ENCODE measurements around the gene AGFG2. TPM values are rescaled to one million over a fixed set of nuclear protein-coding genes. Genes with fewer than 3 reads are reported as not detected.
A peak's percentile ranks its signal among the peaks of the same experiment; 100 is the strongest.

The AGFG2 gene
- polyA plus RNA-seq, 1 donor from 2014 or later: 7.3 TPM

DNA sequence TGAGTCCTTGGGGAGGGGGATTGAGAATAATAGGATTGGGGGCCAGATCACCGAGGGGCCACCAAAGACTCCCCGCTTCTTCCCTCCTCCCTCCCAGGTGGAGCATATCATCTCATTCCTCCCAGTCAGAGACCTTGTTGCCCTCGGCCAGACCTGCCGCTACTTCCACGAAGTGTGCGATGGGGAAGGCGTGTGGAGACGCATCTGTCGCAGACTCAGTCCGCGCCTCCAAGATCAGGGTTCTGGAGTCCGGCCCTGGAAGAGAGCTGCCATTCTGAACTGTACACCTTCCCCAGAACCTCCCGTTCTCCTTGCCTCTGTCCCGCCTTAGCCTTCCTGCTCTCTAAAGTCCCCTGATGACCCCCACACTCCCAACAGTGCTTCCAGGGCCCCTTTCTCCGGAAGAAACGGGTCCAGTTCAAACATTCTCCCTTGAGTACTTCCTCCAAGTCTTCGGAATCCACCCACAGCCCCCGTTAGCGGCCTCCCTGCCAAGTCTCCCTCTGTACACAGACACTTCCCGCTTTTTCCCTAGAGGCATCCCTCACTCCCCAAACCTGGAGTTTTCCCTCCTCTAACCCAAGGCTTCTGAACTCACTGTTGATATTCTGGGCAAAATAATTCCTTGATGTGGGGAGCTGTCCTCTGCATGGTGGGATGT is 51.2 kb downstream of the AGFG2 start:
- Mint-ChIP-seq H3K9me3 (no peaks in the 10 kb centered on the region), H3K36me3 (no peaks in the 10 kb centered on the region), H3K27me3 (peaks cover 7% of the 10 kb centered on the region), H3K4me1 (peaks cover 6 to 10% (median 6%) of the 10 kb centered on the region in 3 donors), H3K27ac (peak overlapping the region in 1 of 3 donors; percentile 35), H3K4me3 (no peak overlapping the region)

DNA sequence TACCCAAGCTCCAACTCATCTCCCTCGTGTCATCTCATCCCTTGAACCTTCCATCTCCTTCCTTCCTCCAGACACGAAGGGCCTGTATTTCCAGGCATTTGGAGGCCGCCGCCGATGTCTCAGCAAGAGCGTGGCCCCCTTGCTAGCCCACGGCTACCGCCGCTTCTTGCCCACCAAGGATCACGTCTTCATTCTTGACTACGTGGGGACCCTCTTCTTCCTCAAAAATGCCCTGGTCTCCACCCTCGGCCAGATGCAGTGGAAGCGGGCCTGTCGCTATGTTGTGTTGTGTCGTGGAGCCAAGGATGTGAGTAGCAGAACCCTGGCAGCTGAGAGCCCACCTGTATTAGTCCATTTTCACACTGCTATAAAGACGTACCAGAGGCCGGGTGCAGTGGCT is 52.6 kb downstream of the AGFG2 start:
- Mint-ChIP-seq H3K27me3 (peaks cover 7% of the 10 kb centered on the region), H3K27ac (no peak overlapping the region), H3K36me3 (no peaks in the 10 kb centered on the region), H3K4me1 (peaks cover 2 to 7% (median 3%) of the 10 kb centered on the region in 3 donors), H3K4me3 (peak overlapping the region in 1 of 4 donors; percentile 35), H3K9me3 (no peaks in the 10 kb centered on the region)

DNA sequence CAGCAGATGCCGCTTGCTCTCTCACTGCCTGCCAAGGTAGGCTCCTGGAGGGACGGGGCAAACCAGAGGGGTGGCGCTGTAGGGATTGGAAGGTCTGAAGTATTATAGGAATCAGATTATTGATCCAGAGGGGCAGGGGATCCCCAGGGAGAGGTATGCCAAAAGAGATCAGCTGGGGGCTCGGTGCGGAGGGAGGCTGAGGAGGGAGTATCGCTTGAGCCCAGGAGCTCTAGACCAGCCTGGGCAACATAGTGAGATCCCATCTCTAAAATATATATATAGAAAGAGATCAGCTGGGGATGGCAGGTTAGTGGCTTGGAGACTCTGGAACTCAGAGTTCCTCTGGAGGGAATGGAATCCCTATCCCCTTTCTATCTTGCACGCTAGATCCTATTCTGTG is 56.2 kb downstream of the AGFG2 start:
- no peaks in the 10 kb centered on the region for H3K9me3 Mint-ChIP-seq
- peaks cover 4% of the 10 kb centered on the region for H3K36me3 Mint-ChIP-seq
- H3K27ac Mint-ChIP-seq: no peak overlapping the region
- peaks cover 7% of the 10 kb centered on the region for H3K27me3 Mint-ChIP-seq
- no peaks in the 10 kb centered on the region for H3K4me1 Mint-ChIP-seq
- no peak overlapping the region for H3K4me3 Mint-ChIP-seq

DNA sequence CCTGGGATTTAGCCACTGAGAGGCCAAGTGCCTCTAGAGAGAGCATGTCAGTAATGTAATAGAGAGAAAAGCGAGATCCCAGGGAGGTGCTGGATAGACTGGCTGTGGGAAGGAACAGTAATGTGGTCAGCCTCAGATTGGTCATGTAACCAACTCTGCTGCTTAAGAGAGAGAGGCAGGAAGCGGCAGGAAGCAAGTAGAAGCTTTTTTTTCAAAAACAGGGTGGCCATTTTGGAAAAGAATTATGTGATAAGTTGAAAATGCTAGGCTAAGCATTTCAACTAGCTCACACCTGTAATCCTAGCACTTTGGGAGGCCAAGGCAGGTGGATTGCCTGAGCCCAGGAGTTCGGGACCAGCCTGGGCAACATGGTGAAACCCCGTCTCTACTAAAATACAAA is 59.4 kb downstream of the AGFG2 start:
- H3K9me3 Mint-ChIP-seq: no peaks in the 10 kb centered on the region
- peaks cover 0 to 1% (median 0%) of the 10 kb centered on the region in 3 donors for H3K4me1 Mint-ChIP-seq
- H3K4me3 Mint-ChIP-seq: no peak overlapping the region
- no peak overlapping the region for H3K27ac Mint-ChIP-seq
- no peaks in the 10 kb centered on the region for H3K27me3 Mint-ChIP-seq
- peaks cover 4% of the 10 kb centered on the region for H3K36me3 Mint-ChIP-seq

DNA sequence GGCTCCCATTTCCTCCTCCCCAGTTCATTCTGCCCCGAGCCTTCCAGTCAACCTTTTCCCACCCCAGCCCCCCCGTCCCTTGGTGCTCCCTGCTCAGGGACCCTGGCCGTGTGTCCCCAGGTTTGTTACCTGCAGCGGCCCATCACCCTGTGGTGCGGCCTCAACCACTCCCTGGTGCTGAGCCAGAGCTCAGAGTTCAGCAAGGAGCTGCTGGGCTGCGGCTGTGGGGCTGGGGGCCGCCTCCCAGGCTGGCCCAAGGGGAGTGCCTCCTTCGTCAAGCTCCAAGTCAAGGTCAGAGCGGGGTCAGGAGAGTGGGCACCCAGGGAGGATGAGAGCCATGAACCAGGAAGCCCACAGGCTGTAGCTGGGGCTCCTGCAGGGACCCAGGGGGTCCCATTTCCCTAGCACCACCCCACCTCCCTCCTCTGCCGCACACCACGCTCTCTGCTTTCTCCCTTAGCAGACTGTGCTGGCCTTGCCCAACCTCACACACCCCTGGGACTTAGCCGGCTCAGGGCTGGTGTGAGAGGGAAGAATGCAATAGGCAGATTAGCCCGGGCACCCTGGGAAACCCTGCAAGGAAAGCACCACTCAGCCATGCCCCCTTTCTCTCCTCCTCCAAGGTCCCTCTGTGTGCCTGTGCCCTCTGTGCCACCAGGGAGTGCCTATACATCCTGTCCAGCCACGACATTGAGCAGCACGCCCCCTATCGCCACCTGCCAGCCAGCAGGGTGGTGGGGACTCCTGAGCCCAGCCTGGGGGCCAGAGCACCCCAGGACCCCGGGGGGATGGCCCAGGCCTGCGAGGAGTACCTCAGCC is 61.1 kb downstream of the AGFG2 start:
- no peaks in the 10 kb centered on the region for H3K27me3 Mint-ChIP-seq
- peaks cover 4% of the 10 kb centered on the region for H3K36me3 Mint-ChIP-seq
- peaks cover 0 to 4% (median 3%) of the 10 kb centered on the region in 3 donors for H3K4me1 Mint-ChIP-seq
- no peaks in the 10 kb centered on the region for H3K9me3 Mint-ChIP-seq
- H3K4me3 Mint-ChIP-seq: no peak overlapping the region
- no peak overlapping the region for H3K27ac Mint-ChIP-seq

DNA sequence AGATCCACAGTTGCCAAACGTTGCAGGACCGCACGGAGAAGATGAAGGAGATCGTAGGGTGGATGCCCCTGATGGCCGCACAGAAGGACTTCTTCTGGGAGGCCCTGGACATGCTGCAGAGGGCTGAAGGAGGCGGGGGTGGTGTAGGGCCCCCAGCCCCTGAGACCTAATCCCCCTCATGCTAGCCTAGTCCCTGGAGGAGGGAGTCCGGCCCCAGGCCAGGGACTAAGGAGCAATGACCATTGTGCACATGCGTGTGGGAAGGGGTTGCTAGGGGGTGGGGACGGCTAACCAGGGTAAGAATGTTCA is 61.7 kb downstream of the AGFG2 start:
- H3K36me3 Mint-ChIP-seq: peaks cover 4% of the 10 kb centered on the region
- H3K4me3 Mint-ChIP-seq: no peak overlapping the region
- H3K4me1 Mint-ChIP-seq: peaks cover 0 to 6% (median 6%) of the 10 kb centered on the region in 3 donors
- no peaks in the 10 kb centered on the region for H3K27me3 Mint-ChIP-seq
- H3K9me3 Mint-ChIP-seq: no peaks in the 10 kb centered on the region
- no peak overlapping the region for H3K27ac Mint-ChIP-seq

DNA sequence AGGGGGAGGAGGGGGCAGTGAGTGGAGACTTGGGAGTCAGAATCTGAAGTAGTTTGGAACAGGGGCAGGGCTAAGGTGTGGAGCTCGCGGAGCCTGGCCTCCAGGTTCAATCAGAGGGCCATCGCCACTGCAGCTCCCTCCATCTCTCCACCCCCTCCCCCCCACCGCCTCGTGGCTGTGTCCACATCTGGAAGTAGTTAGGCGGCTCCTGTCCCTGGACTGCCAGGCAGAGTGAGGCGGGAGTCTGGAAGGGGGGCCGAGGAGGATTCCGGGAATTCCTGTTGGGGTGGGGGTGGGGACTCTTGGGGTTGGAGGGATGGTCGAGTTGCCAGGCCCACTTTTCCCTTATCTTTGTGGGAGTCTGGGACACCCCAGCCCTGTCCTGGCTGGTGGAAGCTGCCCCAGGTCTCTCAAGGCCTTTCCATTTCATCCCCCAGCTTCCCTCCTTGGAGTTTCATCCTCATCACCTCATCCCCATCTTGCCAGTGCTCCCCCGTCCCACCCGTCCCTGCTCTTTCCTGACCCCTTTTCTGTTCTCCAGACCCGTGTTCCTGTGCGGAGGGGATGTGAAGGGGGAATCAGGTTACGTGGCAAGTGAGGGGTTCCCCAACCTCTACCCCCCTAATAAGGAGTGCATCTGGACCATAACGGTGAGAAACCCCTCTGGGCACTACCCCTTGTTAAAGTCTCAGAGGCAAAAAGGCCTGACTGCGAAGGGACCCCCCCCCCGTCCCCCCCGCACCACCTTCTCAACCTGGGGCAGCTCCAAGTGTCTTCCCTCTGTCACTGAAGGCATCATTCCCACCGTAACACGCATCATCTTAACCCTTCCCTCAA is 64.1 kb downstream of the AGFG2 start:
- peak overlapping the region in 1 of 3 donors; percentile 7 for H3K27ac Mint-ChIP-seq
- H3K27me3 Mint-ChIP-seq: no peaks in the 10 kb centered on the region
- peak overlapping the region in 3 of 4 donors; percentile 57 to 93 (median 82) for H3K4me3 Mint-ChIP-seq
- peaks cover 3% of the 10 kb centered on the region for H3K36me3 Mint-ChIP-seq
- peaks cover 0 to 12% (median 6%) of the 10 kb centered on the region in 3 donors for H3K4me1 Mint-ChIP-seq
- no peaks in the 10 kb centered on the region for H3K9me3 Mint-ChIP-seq

DNA sequence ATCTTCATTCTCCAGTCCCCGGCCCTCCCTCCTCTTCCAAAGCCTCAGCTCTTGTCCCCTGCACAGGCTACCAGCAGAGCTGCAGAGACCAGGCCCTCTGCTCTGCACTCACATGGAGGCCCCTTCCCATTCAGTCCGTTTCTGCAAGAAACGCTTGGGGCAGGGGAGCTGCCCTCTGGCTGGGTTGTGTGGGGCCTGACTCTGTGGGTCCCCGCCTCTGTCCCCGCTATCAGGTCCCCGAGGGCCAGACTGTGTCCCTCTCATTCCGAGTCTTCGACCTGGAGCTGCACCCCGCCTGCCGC is 64.7 kb downstream of the AGFG2 start:
- no peaks in the 10 kb centered on the region for H3K27me3 Mint-ChIP-seq
- peaks cover 0 to 12% (median 6%) of the 10 kb centered on the region in 3 donors for H3K4me1 Mint-ChIP-seq

DNA sequence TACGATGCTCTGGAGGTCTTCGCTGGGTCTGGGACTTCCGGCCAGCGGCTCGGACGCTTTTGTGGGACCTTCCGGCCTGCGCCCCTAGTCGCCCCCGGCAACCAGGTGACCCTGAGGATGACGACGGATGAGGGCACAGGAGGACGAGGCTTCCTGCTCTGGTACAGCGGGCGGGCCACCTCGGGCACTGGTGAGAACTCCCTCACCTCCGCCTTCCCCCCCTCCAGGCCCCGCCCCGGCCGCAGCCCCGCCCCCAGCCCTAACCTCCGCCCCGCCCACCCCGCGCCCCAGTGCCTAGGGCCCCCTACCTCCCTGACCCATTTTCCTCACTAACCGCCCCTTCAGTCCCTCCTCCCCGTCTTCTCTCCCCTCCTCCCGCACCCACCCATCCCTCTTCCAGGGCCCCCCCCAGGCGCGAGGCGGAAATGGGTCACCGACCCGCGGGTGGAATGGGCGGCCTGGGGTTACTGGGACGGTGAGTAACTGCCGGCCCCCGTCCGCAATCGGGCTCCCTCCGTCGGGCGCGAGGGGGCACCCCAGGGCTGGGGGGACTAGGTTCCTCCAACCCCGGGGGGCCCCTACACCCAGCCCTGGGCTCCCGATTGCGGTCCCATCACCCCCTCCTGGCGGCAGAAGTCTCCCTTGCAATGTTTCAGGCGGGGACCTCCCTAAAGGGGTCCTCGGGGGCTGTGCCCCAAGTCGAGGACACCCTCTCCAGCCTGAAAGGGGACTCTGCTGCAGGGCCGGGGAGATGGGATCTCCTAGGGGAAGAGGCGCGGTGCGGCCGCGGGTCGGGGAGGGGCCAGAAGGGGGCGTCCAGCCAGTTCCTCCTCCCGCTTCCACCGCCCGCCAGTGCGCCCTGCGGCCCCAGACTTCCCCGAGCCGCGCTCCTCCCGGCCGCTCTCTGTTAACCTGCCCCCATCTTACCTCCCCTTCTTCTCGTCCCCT is 65.3 kb downstream of the AGFG2 start:
- H3K4me1 Mint-ChIP-seq: peaks cover 0 to 12% (median 6%) of the 10 kb centered on the region in 3 donors
- H3K36me3 Mint-ChIP-seq: no peaks in the 10 kb centered on the region
- H3K9me3 Mint-ChIP-seq: no peaks in the 10 kb centered on the region
- H3K27ac Mint-ChIP-seq: peak overlapping the region in 1 of 3 donors; percentile 68
- H3K27me3 Mint-ChIP-seq: no peaks in the 10 kb centered on the region
- H3K4me3 Mint-ChIP-seq: peak overlapping the region; percentile 82 to 95 (median 93)

More for the DNA sequence above, 64.7 kb downstream of the AGFG2 start:
- Mint-ChIP-seq H3K36me3 (no peaks in the 10 kb centered on the region), H3K4me3 (peak overlapping the region; percentile 57 to 93 (median 78)), H3K27ac (peak overlapping the region in 1 of 3 donors; percentile 7), H3K9me3 (no peaks in the 10 kb centered on the region)

DNA sequence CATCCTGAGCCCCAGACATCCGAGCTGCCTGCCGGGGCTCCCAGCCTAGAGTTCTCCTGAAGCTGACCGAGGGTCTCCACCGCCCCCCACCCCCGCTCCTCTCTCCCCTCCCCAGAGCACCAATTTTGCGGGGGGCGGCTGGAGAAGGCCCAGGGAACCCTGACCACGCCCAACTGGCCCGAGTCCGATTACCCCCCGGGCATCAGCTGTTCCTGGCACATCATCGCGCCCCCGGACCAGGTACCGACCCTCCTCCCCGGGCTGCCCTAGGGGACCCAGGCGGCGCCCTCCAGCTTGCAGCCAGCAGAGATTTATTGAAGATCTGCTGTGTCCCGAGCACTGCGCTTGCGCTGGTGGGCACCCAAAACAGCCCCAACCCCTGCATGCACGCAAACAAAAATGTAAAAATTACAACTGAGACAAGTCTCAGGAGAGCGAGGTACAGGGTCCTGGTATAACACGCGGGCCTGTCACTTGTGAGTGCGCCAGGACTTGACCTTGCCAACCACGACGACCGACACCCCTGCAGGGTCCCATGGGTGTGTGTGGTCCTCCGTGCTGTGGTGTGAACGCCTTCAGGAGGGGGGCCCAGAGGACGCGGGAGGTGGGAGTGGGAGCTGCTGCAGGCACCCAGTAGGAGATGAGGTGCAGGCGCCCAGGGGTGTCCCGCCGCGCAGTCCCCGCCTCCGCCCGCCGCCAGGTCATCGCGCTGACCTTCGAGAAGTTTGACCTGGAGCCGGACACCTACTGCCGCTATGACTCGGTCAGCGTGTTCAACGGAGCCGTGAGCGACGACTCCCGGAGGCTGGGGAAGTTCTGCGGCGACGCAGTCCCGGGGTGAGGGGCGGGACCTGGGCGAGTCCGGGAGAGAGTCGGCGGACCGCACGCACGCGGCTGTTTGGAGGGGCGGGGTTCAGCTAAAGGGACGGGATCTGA is 66.2 kb downstream of the AGFG2 start:
- Mint-ChIP-seq H3K4me1 (peaks cover 4 to 12% (median 6%) of the 10 kb centered on the region in 3 donors), H3K27me3 (no peaks in the 10 kb centered on the region), H3K36me3 (no peaks in the 10 kb centered on the region), H3K27ac (peak overlapping the region in 2 of 3 donors; percentile 67 to 68), H3K4me3 (peak overlapping the region; percentile 82 to 95 (median 93)), H3K9me3 (no peaks in the 10 kb centered on the region)

DNA sequence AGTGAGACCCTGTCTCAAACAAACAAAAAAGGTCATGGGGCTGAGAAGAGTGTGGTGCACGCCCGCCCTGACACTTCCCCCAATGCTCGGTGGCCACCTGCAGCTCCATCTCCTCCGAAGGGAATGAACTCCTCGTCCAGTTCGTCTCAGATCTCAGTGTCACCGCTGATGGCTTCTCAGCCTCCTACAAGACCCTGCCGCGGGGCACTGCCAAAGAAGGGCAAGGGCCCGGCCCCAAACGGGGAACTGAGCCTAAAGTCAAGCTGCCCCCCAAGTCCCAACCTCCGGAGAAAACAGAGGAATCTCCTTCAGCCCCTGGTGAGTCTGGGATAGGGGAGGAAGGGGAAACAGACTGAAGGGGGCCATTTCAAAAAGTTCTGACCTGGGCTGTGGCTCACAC is 67.3 kb downstream of the AGFG2 start:
- Mint-ChIP-seq H3K4me3 (peak overlapping the region in 3 of 4 donors; percentile 30 to 93 (median 82)), H3K4me1 (peaks cover 4 to 12% (median 6%) of the 10 kb centered on the region in 3 donors), H3K9me3 (no peaks in the 10 kb centered on the region), H3K27ac (peak overlapping the region in 2 of 3 donors; percentile 67 to 68), H3K27me3 (no peaks in the 10 kb centered on the region), H3K36me3 (no peaks in the 10 kb centered on the region)

DNA sequence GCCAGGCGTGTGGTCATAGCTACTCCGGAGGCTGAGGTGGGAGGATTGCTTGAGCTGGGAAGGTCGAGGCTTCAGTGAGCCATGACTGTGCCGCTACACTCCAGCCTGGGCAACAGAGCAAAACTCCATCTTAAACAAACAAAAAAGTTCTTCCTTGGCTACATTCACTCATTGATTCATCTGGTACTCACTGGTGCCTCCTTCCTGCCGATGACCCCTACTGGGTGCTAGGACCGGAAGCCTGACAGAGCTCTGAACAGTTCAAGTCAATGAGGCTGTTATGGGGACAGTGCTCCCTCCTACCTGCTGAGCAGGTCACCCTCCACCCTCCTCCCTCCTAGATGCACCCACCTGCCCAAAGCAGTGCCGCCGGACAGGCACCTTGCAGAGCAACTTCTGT is 68.1 kb downstream of the AGFG2 start:
- Mint-ChIP-seq H3K27me3 (no peaks in the 10 kb centered on the region), H3K4me3 (peak overlapping the region in 3 of 4 donors; percentile 51 to 93 (median 77)), H3K27ac (peak overlapping the region in 1 of 3 donors; percentile 48), H3K36me3 (no peaks in the 10 kb centered on the region), H3K9me3 (no peaks in the 10 kb centered on the region), H3K4me1 (peaks cover 8 to 14% (median 10%) of the 10 kb centered on the region in 3 donors)

DNA sequence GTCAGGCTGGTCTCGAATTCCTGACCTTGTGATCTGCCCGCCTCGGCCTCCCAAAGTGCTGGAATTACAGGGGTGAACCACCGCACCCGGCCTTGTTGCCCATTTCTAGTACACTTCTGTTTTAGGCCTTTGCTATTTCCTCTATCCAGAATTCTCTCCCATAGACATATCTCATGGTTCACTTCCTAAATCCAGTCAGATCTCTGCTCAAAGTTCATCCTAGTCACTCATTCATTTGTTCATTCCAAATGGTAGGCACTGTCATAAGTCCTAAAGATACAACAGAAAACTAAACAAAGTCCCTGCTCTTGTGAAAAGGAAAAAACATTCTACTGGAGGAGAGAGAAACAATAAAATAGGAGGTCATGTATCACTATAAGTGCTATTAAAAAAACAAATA is 71.0 kb downstream of the AGFG2 start:
- no peaks in the 10 kb centered on the region for H3K27me3 Mint-ChIP-seq
- H3K4me1 Mint-ChIP-seq: peaks cover 10 to 16% (median 13%) of the 10 kb centered on the region in 3 donors
- peak overlapping the region in 3 of 4 donors; percentile 12 to 77 (median 46) for H3K4me3 Mint-ChIP-seq
- no peaks in the 10 kb centered on the region for H3K9me3 Mint-ChIP-seq
- no peaks in the 10 kb centered on the region for H3K36me3 Mint-ChIP-seq
- peak overlapping the region in 1 of 3 donors; percentile 43 for H3K27ac Mint-ChIP-seq

Measured in IgD-negative memory B cell (primary cell).